Measurements from ENCODE around the gene ARL16. TPM values are rescaled to one million over a fixed set of nuclear protein-coding genes. Genes with fewer than 3 reads are reported as not detected.

The ARL16 gene
- total RNA-seq, 1 experiment from 2014 or later = 83.7 TPM

DNA sequence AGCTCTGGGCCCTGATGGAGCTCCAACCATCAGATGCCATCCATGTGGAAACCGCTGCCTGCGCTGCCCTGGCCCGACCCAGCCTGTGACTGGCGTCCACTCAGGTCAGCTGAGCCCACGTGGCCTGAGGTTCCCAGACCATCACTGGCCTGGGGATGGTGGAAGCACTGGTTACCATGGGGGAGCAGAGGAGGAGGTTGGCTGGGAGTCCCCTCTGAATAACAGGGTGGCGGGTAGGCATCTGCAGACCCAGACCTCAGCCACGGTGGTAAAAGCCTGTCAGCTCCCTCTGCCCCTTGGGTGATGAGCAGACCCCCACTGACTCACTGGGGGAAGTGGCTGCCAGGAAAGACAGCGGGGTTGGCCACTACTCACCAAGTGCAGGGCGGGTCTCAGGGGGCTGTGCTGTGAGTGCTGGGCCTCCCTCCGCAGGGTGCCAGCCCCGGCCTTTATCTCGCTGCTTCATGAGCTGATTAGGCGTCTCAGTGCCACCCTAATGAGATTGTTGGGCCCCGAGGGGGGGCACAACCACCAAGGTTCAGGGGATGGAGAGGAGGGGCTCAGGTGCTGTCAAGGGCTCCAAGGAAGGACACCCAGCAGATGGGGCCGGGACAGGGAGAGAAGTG lies 27.4 kb downstream of the ARL16 start, which contains the start of gene PDE6G:
Gene PDE6G (minus strand): TSS at position 425 of the 626 bp plus-strand sequence. CDS start 3,237 bp downstream, outside the sequence.
- H3K9me3 ChIP-seq (replicated peaks) = no peaks in the 10 kb centered on the region
- no peaks in the 10 kb centered on the region; the same call in 1 of the 2 replicates for H3K4me1 ChIP-seq
- no peak within 1 kb of the TSS for H3K27ac ChIP-seq
- H3K27me3 ChIP-seq = peaks cover 4% of the 10 kb centered on the region; the same call in 1 of the 2 replicates
- no peak within 1 kb of the TSS for H3K4me3 ChIP-seq
- H3K36me3 ChIP-seq = no peaks in the 10 kb centered on the region
- no peak for DNase-seq

DNA sequence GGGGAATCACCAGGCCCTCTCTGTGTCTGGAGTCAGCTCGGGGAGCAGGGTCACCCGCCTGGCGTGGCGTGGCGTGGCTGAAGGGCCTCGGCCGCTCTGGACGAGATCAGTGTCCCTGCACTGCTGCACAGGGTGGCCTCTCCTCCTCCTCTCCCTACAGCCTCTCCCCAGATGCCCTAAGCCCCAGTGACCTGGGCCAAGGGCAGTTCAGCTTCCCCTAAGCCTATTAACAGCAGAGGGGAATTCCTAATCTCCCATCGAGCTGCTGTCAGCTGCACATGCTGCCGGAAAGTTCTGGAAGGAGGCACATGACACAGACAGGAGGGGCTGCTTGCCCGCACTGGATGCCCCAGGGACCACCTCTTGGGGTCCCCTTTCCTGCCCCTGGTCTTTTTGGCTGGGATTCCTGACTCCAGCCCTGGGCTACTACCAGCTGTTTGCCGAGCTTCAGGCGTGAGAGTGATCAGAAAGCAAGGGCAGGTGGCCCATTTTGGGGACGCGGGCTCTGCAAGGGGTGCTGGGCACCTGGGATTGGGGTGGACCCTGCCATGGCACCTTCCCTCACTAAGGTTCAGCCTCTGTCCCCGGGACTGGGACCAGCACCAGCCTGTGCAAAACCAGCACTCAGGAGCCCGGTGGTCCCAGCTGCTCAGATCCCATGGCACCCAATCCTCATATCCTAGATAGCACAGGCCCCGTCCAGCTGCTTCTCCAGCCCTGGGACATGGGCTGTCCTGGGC lies 28.0 kb downstream of the ARL16 start:
- no peaks in the 10 kb centered on the region for H3K9me3 ChIP-seq (replicated peaks)

DNA sequence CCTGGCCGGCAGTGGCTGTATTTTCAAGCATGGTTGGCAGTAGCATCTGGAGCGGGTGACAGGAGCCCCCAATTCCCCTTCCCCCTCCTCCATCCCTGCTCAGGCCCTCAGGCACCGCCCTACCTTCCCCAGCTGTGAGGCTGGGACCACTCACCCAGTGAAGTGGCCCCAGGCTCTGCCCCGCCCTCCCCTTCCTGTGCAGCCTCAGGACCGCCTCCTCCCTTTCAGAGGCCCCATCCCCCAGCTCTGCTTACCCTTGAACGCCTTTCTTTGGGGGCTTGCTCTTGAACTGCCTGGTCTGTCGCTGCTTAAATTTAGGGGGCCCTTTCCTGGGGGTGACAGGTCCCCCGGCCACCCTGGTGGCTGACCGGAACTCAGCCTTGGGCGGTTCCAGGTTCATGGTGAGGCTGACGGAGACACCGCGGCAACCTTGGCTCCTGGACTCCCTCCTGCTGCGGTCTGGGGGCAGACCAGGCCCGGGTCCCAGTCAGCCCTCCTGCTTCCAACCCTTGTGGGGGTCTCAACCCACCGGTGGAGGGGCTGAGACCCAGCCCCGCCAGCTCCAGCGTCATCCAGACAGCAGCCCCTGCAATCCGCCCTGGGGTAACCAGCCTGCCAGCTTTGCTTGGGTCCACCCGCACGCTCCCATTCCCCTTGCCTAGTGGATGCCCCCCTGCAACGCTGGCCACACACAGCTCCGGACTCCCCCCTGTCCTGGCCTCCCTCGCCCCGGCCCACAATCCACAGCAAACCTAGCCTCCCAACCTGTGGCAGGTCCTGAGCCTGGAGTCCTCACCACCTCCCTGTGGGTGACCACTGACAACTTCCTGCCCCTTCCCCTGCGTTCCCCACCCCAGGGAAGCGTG lies 30.5 kb downstream of the ARL16 start:
- Histone ChIP-seq H3K4me1 (no peaks in the 10 kb centered on the region; the same call in 1 of the 2 replicates), H3K27ac (no peak overlapping the region), H3K4me3 (no peak overlapping the region), H3K9me3 (replicated peaks) (no peaks in the 10 kb centered on the region), H3K36me3 (no peaks in the 10 kb centered on the region), H3K27me3 (peaks cover 4% of the 10 kb centered on the region; the same call in 1 of the 2 replicates)
- no peak for DNase-seq

More for the DNA sequence above, 28.0 kb downstream of the ARL16 start:
- H3K36me3 ChIP-seq = no peaks in the 10 kb centered on the region
- H3K4me3 ChIP-seq = no peak overlapping the region
- no peak overlapping the region for H3K27ac ChIP-seq
- H3K27me3 ChIP-seq = peaks cover 4% of the 10 kb centered on the region; the same call in 1 of the 2 replicates
- no peaks in the 10 kb centered on the region; the same call in 1 of the 2 replicates for H3K4me1 ChIP-seq
- no peak for DNase-seq

DNA sequence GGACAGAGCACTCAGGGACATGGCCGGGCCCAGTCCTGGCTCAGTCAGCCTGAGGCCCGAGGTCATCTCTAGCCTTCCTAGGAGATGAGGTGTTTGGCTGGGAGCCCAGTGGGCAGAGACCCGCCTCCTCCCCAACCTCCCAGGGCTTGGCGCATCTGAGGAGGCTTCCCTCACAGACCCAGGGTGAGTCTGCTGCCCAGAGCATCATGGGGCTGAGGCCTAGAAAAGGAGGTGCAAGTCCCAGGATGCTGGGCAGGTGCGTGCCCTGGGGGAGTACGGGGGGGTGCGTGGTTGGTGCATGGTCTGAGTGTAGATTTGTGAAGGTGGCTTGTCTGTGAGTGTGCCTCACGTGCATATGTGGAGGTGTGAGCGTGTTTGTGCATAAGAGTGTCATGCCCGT lies 31.9 kb downstream of the ARL16 start:
- H3K9me3 ChIP-seq (replicated peaks) = no peaks in the 10 kb centered on the region
- H3K4me3 ChIP-seq = no peak overlapping the region
- H3K27me3 ChIP-seq = peaks cover 4% of the 10 kb centered on the region; the same call in 1 of the 2 replicates
- DNase-seq = peak; percentile 62 to 70
- H3K27ac ChIP-seq = no peak overlapping the region
- no peaks in the 10 kb centered on the region for H3K36me3 ChIP-seq
- H3K4me1 ChIP-seq = no peaks in the 10 kb centered on the region; the same call in 1 of the 2 replicates

DNA sequence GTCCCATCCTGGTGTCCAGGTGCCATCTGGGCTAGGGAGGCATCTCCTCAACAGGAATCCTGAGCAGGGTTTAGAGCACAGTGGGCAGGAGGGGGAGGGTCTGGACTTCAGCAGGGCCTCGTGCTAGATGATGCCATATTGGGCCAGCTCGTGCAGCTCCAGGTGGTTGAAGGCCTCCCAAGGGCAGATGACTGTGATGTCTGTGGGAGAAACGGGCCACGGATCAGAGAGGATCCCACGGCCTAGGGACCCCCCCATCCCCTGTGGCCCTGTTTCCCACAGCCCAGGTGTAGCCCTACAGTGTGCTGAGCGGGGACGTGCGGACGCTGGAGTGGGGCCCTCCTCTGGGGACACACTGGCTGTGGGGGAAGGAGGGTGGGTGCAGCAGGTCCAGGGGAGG lies 32.6 kb downstream of the ARL16 start:
- DNase-seq = no peak
- H3K4me1 ChIP-seq = no peaks in the 10 kb centered on the region; the same call in 1 of the 2 replicates
- no peaks in the 10 kb centered on the region for H3K9me3 ChIP-seq (replicated peaks)
- H3K4me3 ChIP-seq = no peak overlapping the region
- peaks cover 4% of the 10 kb centered on the region; the same call in 1 of the 2 replicates for H3K27me3 ChIP-seq
- H3K36me3 ChIP-seq = no peaks in the 10 kb centered on the region
- no peak overlapping the region for H3K27ac ChIP-seq

DNA sequence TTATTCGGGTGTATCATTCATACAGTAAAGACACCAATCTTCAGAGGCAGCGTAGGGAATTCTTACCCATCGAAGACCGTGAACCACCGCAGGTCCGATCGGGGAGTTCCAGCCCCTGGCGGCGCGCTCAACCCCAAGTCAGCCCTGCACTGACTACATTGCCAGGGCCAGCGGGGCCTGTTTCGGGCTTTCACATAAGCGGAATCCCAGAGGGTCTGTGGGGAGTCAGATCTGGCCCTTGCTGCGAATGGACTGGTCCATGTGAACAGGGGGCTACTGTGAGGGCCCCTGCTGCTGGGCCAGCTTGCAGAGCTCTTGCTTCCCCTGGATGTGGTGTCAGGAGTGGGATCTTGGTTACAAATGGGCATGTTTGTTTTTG lies 34.9 kb downstream of the ARL16 start:
- no peak overlapping the region for H3K4me3 ChIP-seq
- H3K9me3 ChIP-seq (replicated peaks) = no peaks in the 10 kb centered on the region
- no peaks in the 10 kb centered on the region for H3K36me3 ChIP-seq
- H3K4me1 ChIP-seq = no peaks in the 10 kb centered on the region; the same call in 1 of the 2 replicates
- DNase-seq = no peak
- 0 out of 2 replicates have a peak, but pooled peaks cover 4% of the 10 kb centered on the region for H3K27me3 ChIP-seq
- H3K27ac ChIP-seq = no peak overlapping the region

DNA sequence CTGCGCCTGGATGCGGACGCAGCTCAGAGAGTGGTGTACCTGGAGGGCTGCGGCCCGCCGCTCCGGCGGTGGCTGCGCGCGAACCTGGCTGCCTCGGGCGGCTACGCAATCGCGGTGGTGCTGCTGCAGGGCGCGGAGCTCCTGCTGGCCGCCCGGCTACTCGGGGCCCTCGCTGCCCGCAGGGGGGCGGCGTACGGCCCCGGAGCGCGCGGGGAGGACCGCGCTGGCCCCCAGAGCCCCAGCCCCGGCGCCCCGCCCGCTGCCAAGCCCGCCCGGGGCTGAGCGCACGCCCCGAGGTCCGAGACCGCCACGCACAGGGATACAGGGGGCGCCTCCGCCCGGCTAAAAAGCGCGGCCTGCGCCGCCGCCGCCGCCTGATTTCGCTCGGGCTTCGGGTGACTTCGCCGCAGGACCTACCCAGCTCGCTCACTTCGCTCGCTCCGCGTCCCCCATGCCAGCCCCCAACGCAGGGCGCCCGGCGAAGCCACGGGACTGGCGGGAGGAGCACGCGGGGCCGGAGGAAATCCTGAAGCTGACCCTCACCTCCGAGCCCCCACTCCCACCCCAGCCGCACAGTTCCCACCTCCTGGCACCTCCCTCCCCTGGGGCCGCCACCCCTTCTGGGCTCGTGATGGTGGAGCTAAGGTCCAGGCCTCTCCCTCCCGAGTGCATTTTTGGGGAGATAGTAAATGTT lies 35.4 kb downstream of the ARL16 start:
- no peak for DNase-seq
- no peak overlapping the region for H3K27ac ChIP-seq
- H3K4me3 ChIP-seq = no peak overlapping the region
- H3K36me3 ChIP-seq = no peaks in the 10 kb centered on the region
- 0 out of 2 replicates have a peak, but pooled peaks cover 2% of the 10 kb centered on the region for H3K27me3 ChIP-seq
- H3K9me3 ChIP-seq (replicated peaks) = no peaks in the 10 kb centered on the region
- H3K4me1 ChIP-seq = no peaks in the 10 kb centered on the region; the same call in 1 of the 2 replicates

DNA sequence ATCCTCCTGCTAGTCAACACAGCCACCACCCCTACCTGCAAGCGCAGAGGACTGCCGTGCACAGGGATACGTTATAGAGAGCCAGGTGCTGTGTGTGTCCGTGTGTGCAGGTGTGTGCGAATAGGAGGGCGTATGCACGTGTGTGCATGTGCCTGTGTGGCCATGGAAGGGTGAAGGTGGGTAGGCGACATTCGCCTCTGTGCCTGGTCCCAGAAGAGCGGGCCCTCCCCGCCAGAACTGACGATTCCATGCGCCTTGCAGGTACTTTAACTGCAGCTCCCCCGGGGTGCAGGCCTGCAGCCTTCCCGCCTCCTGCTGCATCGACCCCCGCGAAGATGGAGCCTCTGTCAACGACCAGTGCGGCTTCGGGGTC lies 36.0 kb downstream of the ARL16 start:
- Histone ChIP-seq H3K27ac (no peak overlapping the region), H3K4me1 (no peaks in the 10 kb centered on the region; the same call in 1 of the 2 replicates), H3K4me3 (no peak overlapping the region), H3K9me3 (replicated peaks) (no peaks in the 10 kb centered on the region), H3K27me3 (no peaks in the 10 kb centered on the region), H3K36me3 (no peaks in the 10 kb centered on the region)
- DNase-seq = no peak

DNA sequence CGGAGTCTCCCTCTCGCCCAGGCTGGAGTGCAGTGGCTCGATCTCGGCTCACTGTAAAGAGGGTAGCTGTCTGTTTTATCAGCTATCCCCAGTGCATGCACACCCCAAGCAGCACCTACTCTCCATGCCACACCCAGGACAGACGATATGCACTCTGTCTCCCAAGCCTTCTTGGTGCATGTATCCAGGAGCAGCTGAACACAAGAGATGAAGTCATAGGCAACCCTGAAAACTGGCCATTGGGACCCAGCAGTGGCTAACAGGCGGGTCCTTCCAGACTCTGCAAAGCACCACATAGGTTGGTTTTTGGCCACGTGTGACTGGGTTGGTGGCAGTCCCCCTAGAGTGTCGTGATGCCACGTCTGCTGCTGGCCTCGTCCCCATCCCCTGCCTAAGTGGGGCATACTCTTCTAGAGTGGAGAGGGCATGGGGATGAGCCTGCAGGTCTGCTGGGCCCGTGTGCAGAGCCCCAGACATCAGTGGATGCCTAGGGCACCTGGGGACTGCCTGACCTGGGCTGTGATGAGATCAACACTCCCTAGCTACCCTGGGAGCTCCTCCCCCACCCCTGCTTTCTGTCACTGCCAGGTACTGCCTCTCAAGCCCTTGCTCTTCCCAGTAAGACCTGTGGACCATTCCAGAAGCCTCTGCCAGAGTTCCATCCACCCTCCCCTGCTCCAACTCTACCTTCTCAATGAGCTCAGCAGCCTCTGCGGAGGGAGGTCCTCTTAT lies 36.6 kb downstream of the ARL16 start:
- no peak for DNase-seq
- Histone ChIP-seq H3K27ac (no peak overlapping the region), H3K9me3 (replicated peaks) (no peaks in the 10 kb centered on the region), H3K4me1 (no peaks in the 10 kb centered on the region; the same call in 1 of the 2 replicates), H3K4me3 (no peak overlapping the region), H3K27me3 (no peaks in the 10 kb centered on the region), H3K36me3 (no peaks in the 10 kb centered on the region)

DNA sequence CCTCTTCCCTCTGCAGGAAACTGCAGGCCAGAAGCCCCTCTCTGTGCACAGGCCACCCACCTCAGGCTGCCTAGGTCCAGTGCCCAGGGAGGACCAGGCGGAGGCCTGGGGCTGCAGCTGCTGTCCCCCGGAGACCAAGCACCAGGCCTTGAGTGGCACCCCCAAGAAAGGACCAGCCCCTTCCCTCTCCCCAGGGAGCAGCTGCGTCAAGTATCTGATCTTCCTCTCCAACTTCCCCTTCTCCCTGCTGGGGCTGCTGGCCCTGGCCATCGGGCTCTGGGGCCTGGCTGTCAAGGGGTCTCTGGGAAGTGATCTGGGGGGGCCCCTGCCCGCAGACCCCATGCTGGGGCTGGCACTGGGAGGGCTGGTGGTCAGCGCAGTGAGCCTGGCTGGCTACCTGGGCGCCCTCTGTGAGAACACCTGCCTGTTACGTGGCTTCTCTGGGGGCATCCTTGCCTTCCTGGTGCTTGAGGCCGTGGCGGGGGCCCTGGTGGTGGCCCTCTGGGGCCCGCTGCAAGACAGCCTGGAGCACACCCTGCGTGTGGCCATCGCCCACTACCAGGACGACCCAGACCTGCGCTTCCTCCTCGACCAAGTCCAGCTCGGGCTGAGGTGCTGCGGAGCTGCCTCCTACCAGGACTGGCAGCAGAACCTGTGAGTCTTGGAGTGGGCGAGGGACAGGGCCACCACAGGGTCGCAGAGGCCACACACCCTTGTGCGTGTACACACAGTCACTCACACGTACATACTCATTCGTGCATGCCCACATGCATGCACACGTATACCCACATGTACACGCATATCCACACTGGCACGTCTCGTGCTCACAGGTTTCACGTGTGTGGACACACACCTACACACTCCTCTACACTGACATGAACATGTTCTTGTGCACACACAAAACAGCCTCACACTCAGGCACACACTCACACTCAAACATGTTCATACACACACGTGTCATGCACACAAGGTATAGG lies 38.3 kb downstream of the ARL16 start:
- Histone ChIP-seq H3K9me3 (replicated peaks) (no peaks in the 10 kb centered on the region), H3K4me3 (no peak overlapping the region), H3K4me1 (no peaks in the 10 kb centered on the region), H3K27me3 (no peaks in the 10 kb centered on the region), H3K36me3 (no peaks in the 10 kb centered on the region), H3K27ac (no peak overlapping the region)
- no peak for DNase-seq

DNA sequence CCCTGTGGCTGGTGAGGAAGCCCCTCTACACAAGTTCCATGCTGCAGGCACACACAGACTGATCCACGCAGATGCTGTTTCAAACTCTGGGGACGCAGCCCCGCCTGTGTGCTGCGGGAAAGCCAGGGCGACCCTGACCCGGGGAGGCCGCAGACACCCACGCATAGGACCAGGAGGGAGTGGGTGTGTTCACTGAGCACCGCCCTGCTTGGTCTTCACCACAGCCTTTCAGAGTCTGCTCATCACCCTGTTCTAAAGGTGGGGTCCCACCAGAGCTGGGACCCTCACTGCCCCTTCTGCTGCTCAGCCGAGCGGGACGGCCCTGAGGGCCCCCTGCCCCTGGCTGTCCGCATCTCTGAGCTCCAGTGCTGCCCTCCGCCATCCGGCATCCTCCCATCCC lies 39.1 kb downstream of the ARL16 start:
- no peak for DNase-seq
- no peaks in the 10 kb centered on the region for H3K27me3 ChIP-seq
- no peaks in the 10 kb centered on the region for H3K36me3 ChIP-seq
- no peak overlapping the region for H3K27ac ChIP-seq
- no peak overlapping the region for H3K4me3 ChIP-seq
- no peaks in the 10 kb centered on the region for H3K9me3 ChIP-seq (replicated peaks)
- H3K4me1 ChIP-seq = no peaks in the 10 kb centered on the region

DNA sequence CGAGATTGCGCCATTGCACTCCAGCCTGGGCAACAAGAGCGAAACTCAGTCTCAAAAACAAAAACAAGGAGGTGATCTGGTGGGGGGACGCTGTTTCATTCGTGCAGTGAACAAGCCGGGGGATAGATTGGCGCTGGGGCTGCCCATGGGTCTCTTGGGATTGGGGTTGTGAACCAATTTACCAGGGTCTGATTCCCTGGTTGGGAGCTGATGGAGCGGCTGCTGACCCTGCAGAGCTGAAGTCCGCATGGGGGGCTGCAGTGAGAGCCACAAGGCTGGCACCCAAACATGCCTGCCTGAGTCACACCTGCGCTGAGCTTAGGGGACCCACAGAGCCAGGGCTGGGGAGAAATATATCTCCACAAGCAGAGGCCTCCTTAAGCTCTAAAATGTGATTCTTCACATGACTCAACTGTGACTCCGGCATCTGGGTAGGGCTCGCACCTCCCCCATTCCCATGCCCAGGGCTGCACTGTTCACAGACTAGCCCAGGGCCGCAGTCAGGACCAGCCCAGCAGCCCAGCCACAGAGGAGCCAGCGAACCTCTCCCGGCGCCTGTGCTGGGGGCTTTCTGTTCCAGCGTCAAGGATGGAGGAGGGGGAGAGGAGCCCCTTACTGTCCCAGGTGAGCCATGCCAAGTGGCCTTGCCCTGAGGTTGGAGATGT lies 41.6 kb downstream of the ARL16 start:
- Histone ChIP-seq H3K27me3 (no peaks in the 10 kb centered on the region), H3K4me3 (no peak overlapping the region), H3K36me3 (no peaks in the 10 kb centered on the region), H3K27ac (no peak overlapping the region), H3K4me1 (no peaks in the 10 kb centered on the region), H3K9me3 (replicated peaks) (no peaks in the 10 kb centered on the region)
- no peak for DNase-seq
